ENCODE results near the gene IGF1R. TPM values are rescaled to one million over a fixed set of nuclear protein-coding genes. Genes with fewer than 3 reads are reported as not detected.

IGF1R gene
- total RNA-seq, 1 donor from 2014 or later, result 53.7 TPM

DNA sequence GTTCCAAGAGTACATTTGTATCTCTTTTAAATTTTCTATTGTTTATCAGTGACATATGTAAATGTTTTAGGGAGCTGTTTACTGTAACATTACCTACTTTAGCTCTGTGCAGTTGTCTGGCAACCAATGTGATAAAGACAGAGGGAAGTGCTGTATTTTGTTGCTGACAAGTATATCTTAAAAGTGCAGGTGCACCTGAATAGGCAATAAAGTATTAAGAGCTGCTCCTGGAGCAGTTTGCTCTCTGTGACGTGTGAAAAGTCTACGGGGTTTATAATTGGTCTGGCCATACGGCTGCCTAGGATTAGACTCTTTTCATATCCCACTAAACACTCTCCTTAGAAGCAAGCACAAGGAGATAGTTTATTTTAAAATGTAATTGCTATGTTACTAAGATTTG lies 178.3 kb downstream of the IGF1R start:
- no peak for DNase-seq (ENCODE audit: low spot score)

DNA sequence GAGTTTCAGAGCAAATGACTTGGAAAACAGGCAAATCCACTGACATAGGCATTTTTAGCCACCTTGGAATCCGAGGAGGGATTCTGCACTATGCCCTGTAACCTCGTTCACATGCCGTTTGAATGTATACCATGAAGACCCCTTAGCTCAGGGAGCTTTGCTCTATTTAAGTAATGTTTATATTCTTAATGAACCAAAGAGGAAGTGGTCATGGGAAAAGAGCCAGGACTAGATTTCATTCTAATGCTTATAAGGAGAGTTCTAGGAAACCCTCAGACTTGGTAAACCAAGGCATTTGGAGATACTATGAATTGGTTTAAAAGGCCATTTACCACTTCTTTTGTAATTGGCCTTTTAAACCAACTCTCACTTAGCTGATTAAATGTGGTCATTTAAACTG lies 178.9 kb downstream of the IGF1R start:
- DNase-seq (ENCODE audit: low spot score), result no peak

DNA sequence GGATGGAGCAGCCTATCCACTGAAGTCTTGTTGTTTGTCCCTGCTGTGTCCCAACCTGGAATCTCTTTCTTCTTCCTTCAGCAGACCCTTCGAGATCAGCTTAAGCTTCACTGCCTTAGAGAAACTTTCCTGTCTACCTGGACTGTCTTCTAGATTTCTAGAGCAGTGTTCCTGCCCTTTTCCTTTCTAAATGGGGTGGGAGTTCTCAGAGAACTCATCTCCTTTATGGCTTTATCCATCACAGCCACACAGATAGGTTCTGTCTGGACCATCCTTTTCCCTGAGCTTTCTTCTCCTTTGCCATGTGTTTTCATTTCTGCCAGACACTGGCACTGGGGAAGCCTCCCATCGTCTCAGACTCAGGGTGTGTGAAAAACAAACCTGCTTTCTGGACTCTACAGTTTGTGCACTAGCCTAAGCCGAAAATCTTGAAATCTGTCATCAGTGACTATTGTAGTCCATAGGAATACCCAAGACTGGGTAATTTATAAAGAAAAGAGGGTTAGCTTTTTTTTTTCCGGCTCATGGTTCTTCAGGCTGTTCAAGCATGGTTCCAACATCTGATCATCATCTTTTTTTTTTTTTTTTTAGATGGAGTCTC lies 181.8 kb downstream of the IGF1R start:
- DNase-seq (ENCODE audit: low spot score), result no peak

DNA sequence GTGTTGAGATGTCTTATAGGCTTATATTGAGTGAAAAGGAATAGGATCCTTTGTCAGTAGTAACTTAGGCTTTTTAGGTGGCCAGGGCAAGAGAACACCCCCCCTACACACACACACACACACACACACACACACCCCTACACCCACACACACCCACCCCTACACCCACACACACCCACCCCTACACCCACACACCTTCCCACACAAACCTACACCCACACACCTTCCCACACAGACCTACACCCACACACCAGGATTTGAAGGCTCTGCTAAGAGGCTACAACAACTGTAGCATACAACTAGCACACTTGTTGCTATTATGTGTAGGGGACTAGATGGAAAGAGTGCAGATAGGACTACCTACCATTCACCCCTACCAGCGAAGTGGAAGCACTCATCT lies 186.6 kb downstream of the IGF1R start:
- DNase-seq (ENCODE audit: low spot score), result no peak

DNA sequence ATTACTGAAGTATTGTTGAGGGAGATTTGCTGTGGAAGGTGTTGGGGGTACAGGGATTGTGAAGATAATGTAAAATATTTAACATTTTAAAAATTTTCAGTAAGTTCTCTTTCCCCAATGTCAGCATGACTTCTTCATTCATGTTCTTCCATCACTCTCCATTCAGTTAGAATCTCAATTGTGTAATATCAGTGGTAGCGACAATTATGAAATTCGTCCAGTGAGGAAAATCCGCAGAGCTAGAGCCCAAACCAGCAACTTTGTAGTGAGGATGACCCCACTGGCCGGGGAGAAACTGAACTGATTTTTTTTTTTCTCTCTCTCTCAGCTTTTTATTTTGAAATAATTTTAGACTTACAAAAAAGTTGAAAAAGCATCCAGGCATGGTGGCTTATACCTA lies 187.5 kb downstream of the IGF1R start:
- no peak for DNase-seq (ENCODE audit: low spot score)

DNA sequence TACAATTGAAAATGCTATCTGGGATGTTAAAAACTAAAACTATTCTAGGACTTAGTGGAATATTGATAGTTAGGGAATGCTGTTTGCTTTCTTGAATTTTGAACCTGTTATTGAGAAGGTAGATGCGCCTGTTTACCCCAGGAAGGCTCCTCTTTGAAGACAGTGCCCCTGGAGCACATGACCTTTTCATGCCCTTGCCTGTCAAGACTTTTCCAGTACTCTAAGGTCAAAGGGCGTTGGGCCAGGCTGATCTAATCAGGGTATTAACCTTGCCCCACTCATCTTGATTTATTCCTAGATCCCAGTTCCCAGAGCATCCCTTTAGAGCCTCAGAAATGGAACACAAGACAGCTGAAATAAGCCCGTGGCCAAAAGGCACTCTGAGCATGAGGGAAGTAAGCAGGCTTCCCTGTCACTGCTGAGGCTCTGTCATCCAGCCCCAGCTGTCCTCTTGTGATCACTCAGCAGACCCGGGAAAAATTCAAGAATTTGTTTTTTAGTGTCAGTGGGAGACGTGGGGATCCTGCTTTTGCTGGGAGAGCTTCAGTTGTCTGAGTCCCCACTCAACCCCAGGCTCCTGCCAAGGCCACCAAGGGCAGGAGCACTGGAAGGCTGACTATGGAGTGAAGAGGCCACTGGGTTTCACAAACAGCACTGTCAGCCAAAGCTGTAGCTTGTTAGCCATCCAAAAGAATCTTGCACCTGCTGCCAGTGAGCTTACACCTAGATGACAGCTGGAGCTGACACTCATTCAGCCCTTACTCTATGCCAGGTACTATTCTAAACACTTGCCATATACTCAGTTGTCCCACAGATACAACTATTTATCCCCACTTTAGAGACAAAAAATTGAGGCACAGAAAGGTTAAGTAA lies 190.3 kb downstream of the IGF1R start:
- no peak for DNase-seq (ENCODE audit: low spot score)

DNA sequence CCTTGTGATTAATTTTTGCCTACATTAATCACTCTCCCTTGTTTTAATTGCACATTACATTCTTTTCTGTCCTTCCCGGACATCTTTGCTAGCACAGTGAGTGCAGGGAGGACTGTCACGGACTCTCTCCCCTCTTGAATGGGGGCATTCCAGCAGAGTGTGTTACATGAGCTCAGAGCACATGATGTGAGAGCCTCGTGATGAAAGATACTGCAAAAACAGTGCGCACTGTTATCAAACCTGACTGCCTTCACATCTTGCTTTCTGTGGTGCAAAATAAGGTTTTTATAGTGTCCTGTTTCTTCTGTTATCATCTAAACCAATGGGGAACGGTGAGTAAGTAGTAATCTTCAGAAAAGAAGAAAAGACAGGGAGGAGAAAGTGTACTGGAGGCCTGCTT lies 191.7 kb downstream of the IGF1R start:
- DNase-seq (ENCODE audit: low spot score), result no peak

DNA sequence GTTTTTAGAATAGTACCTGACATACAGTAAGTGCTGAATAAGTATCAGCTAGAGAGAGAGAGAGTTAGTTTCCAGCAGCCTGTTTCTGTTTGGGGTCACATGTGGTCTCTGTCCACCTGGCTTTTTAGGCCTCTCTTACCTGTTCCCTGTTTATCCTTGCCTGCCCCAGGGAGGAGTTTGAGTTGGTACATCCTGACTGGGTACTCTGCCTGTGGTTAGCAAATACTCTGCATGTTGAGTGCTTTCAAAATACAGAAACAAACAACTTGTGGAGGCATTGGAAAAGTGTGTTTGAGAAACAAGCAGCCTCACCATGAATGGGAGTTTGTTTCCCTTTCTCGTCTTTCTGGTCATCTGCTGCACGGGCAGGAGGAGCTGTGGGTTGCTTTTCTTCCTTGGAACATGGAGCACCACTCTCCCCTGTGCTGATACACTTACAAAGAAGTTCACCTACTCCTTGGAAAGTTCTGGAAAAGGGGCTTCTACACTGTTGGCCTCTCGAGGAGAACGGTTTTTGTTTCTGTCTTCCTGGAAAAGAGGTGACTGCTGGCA lies 193.2 kb downstream of the IGF1R start:
- no peak for DNase-seq (ENCODE audit: low spot score)

DNA sequence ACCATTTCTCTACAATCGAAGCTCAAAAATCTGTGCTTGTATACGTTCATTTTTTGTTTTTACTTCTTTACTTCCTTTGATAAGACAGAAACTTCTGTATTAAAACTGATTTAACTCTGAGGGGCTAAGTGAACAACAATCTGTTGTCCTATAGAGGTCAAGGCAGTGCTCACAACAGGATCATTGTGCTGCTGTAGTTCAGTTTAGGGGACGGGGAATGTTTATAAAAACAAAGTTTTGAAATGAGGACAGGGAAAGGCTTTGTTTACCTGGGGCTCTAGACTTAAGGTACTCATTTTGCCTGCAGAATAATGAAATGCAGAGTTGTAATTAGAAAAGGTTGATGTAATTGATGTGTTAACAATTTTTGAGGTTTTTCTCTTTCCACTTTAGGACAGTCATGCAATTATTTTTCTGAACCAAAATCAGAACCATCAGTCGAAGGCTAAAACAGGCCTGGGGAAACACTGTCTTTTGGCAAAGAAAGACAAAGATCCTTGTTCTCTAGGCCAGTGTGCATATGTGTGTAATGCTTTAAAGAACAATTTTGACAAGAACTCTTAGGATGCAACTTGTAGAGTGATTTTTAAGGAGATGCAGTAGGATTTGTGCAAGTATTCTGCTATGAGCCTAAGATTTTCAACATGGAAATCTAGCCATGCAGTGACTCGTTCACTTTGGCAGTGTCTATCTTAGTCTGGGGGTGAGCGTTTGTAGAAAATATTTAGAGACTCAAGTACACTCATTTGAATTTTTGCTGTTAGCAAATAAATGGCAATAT lies 194.0 kb downstream of the IGF1R start:
- DNase-seq (ENCODE audit: low spot score), result no peak

DNA sequence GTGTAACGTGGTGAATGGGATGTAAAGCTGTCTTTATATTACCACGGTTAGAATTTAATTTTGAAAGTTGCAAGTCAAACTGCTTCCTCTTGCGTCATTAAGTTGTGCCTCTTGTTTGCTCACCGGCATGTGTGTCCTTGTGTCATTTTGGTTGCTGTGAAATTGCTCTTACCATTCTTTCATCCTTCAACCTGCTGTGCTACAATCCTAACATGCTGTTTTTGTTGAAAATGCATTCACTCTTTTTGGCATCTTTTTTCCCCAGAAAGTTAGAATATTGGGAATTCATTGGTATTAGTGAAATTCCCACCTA lies 194.6 kb downstream of the IGF1R start:
- no peak for DNase-seq (ENCODE audit: low spot score)

DNA sequence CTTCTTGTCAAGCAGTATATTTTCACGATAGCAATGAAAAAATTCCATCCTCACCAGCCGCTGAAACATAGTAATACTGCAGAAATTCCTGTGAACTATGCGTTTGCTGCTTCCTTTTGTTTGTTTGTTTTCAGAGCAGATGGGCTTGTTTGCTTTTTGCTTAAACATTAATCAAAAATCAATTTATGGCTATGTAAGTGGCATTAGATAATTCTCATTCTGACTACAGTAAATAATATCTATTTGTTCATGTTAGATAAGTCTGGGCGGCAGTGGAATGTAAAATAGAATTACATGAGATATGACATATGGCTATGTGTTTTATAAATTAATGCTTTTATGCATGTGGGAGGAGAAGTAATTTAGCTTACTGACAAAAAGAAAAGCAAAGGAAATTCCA lies 195.5 kb downstream of the IGF1R start:
- DNase-seq (ENCODE audit: low spot score), result no peak

DNA sequence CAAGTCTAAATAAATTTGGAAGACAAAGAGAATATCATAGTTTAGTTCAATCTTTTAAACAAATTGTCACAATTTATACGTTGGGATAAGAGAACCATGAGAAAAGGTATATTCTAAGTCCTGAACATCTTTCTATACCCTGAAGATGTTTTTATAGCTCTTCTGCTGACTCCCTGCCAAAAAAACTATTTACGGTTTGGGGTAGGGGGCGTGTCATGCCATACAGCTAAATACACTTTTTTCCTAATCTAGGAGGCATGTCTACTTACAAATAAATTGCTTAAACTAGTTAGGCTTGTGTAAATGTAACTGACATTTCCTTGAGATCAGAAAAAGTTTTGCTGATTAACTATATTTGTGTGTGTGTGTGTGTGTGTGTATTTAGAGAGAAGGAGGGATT lies 195.9 kb downstream of the IGF1R start:
- DNase-seq (ENCODE audit: low spot score), result no peak

DNA sequence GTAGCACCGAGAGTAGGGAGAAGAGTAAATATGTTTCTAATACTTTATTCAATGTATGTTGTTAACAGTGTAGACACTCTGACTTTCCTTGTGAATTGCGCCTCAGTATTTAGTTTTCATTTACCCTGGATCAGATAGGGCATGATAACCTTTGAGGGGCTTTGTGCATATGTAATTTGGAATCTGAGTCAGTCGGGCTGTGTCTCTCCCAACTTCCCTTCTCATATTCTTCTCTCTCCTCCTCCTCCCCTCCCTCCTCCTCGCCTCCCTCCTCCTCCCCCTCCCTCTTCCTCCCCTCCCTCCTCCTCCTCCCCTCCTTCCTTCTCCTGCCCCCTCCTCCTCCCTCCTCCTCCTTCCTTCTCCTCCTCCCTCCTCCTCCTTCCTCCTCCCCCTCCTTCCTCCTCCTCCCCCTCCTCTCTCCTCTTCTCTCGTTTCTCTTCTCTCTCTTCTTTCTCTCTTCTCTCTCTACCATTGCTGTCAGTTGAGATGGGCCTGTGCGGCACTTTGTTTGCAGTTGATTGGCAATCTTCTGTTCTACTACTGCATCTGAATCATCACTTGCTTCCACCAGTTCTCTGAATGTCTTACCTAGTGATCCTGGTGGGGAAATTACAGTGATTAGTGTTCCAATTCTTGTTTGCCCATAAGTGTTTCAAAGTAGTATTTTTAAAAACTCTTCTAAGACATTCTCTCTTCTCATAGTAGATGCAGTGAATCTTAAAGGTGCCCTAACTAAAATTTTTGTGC lies 197.0 kb downstream of the IGF1R start:
- DNase-seq (ENCODE audit: low spot score), result no peak

DNA sequence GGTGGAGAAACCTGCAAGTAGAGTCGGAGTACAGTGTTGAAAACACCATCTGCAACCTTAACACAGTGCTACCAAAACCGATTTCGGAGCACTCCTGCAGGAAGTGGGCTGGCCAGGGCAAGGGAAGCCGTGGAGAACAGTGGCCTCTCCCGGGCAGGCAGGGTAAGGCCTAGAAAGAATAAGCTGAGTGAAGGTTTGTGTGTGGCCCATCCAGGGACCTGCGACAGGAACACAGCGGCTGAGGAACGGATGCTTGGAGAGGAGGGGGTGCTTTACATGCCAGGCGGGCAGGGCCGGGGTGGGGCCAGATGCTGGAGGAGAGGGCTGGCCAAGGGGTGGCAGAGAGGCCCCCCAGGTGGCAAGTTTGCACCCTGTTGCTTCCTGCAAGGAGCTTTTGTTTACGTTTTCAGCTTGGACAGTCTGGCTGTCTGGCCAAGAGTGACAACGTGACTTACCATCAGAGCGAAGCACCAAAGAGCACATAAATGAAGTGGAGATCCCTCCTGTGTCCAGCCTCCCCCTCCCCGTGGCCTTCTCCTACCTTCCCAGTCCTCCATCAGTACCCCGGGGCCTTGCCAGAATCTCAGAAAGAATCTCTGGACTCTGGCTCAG lies 202.7 kb downstream of the IGF1R start:
- peak; percentile 61 for DNase-seq (ENCODE audit: low spot score)

DNA sequence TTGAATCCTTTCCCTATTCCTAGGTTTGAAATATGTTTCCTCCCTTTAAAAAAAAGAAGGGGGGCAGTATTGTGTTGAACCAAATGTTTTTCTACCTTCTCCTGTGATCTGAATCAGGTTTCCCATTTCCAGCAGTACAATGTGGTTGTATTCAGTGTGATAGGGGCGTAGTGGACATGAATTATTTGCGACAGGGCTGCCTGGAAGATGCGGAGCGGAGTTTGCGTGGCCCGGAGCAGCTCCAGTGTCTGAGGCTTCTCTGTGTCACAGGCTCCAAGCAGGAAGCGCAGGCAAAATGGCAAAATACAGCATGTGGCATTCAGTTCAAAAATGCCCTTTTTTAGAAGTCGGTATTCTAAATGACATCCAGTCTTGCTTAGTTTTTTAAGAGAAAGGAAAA lies 204.8 kb downstream of the IGF1R start:
- peak; percentile 96 for DNase-seq (ENCODE audit: low spot score)

DNA sequence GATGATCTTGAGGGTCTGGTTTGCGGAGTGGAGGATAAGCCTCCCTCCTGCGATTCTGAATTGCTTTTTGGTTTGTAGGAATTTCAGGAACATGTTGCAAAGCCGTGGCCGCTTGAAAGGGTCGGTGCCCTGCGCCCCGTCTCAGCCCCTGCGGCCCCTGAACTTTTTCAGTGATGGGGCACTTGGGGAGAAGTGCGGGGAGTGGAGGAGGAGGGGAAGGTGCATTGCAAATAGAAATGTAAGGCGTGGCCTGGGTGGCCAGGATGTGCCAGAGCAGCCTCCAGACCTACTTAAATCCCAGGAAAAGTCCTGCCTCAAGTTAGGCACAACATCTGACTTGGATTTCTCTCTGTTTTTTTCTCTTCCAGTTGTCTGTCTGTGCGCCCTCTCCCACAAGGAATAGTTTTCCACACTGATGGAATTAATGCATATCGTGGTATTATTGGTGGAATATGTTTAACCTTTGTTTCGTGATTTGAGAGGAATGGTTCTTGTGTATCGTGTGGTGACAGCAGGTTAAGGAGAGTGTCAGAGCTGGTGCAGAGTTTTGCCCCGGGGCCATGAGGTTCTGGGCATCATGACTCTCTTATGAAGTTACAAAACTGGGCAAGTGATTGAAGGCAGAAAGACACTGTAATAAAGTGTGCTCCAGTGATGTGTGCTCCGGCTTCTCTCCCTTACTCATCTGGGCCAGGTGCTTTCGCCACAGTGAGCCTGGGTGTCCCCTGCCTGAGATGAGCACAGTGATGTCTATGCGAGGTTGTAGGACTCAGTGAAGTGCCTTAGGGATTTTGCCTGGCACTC lies 205.5 kb downstream of the IGF1R start:
- peak; percentile 67 for DNase-seq (ENCODE audit: low spot score)

DNA sequence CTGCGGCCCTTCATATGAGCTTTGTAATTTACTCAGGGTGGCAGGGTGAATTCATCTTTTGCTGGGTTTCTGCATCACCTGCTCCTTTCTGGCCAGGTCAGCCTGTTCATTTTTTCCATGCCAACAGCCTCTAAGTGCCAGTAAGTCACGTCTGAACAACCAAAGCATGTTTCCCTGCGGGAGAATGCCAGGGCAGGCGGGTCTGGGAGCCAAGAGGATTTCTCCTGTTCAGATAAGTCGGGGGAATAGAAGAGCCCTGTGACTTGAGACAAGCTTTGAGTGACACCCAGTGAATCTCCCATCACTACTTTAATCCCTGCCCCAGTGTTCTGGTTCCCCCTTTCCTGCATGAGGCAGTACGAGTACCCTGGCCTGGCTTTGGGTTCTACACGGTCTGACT lies 206.2 kb downstream of the IGF1R start:
- no peak for DNase-seq (ENCODE audit: low spot score)

DNA sequence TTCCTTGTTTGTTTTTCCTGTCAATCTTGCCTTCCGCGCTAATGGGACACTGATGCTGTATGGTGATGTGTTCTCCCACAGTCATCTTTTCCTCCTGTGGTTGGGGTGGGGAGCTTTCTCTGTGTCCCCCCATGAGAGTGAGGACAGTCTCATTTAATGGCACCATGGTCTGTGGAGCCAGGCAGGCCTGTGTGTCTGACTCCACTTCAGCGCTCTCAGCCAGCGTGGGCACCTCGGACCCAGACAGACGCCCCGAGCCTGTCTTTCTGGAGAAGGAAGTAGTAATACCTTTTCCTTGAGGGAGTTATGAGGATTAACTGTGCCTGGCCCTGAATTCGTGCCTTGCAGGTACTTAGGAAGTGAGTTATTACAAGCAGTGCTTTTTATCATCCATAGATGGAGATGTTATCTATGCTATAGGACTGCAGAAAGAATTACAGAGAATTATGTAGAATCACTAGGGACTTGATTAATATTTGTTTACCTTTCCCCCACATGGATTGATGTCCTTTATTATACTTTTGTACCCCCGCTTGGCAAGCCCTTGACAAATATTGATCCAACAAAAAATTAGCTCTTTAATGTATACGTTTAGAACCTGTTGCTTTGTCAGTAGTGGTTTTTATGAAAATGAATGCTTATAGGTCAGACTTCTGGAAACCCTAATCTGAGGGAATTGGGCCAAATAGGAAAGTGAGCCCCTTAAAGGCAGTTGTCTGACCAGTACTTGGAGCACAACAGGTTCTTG lies 206.9 kb downstream of the IGF1R start:
- DNase-seq (ENCODE audit: low spot score), result no peak

DNA sequence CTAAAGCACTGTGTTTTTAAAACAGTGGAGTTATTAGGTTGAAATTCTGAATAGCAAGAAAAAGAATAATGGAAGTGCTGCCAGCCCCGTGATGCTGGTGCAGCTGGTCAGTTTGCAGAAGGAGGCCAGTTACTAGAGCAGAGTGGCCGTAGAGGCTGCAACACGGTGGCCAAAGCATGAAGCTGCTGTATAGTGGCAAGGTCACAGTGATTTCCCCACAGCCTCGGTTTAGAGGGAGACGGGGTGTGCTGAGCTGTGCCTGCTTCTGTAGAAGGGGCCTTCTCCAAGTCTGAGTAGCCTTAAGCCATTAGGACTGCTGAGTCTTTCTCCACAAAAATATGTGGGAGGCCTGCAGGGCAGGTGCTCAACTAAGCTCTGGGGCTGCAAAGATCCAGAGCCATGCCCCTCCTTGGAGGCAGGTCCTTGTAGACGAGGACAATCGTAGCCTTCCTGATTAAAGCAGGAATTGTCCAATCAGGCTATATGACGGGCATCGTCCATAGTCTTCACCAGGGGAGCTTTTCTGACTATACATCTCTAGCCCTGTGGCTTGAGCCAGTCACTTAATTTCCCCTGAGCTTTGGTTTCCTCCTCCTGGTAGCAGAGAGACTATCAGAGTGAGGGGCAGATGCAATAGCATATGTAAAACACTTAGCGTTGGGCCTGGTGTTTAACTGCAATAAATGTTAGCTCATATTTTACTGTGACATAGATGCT lies 207.6 kb downstream of the IGF1R start:
- DNase-seq (ENCODE audit: low spot score), result no peak
